Upper lobe of left lung (tissue), 6 donors: ENCODE measurements around the gene AVEN. TPM values are rescaled to one million over a fixed set of nuclear protein-coding genes. Genes with fewer than 3 reads are reported as not detected.

Experiments
- ATAC-seq, 2 donors: fragments of 200-7000 bp; cut with Tn5 transposase; one replicate each; pipeline ENCODE4 v1.9.1; 2022; ENCODE audit warnings: mild to moderate bottlenecking in 2 of 2, moderate library complexity in 2 of 2; ENCODE audit not compliant: low FRiP score in 2 of 2
- DNase-seq, 2 donors: peaks; one replicate each; pipeline ENCODE4 v3.0.0-alpha.2; 2019 to 2020
- H3K27ac ChIP-seq, 4 donors: fragments of 200-600 bp; sonication (generic); one replicate each; pipeline ENCODE4 v1.5.1; 2016 to 2019
- H3K27me3 ChIP-seq, 4 donors: fragments of 200-600 bp; sonication (generic); one replicate each; pipeline ENCODE4 v1.5.1; 2017 to 2019
- H3K36me3 ChIP-seq, 4 donors: fragments of 200-600 bp; sonication (generic); one replicate each; pipeline ENCODE4 v1.5.1; 2016 to 2019
- H3K4me1 ChIP-seq, 4 donors: fragments of 200-600 bp; sonication (generic); one replicate each; pipeline ENCODE4 v1.5.1; 2018 to 2019
- H3K4me3 ChIP-seq, 4 donors: fragments of 200-600 bp; sonication (generic); one replicate each; pipeline ENCODE4 v1.5.1; 2017 to 2019; ENCODE audit warnings: mild to moderate bottlenecking in 2 of 4, moderate library complexity in 1 of 4
- H3K9me3 ChIP-seq, 4 donors: fragments of 200-600 bp; sonication (generic); one replicate each; pipeline ENCODE4 v1.5.1; 2018 to 2019
- CTCF ChIP-seq, 6 experiments: fragments of 450-650 bp in 4 of 6; fragments of 200-600 bp in 2 of 6; sonication (generic) in 2 of 6; IDR thresholded peaks; one replicate each; pipeline ENCODE4 v1.5.1; 2016 to 2019; ENCODE audit warnings: antibody characterized with exemption in 6 of 6
- EP300 ChIP-seq, 4 donors: sonication (generic); formaldehyde crosslinking; IDR thresholded peaks; one replicate each; pipeline ENCODE4 v1.5.1; 2017; ENCODE audit warnings: antibody characterized with exemption in 4 of 4, control low read depth in 2 of 4
- POLR2A ChIP-seq, 4 donors: fragments of 450-650 bp; IDR thresholded peaks; one replicate each; pipeline ENCODE4 v1.5.1; 2016 to 2017; ENCODE audit warnings: antibody characterized with exemption in 4 of 4, mild to moderate bottlenecking in 2 of 4
- POLR2AphosphoS5 ChIP-seq, 2 donors: sonication (generic); formaldehyde crosslinking; IDR thresholded peaks; one replicate each; pipeline ENCODE4 v1.5.1; 2017; ENCODE audit warnings: antibody characterized with exemption in 2 of 2
- WGBS, 2 donors: methylation state at CpG; one replicate each; pipeline ENCODE4 v1.1.5; 2017 to 2018; 5-methylcytosine and 5-hydroxymethylcytosine counted together
- total RNA-seq, 6 donors: library from RNA; depleted of rRNA in 4 of 6; stranded (reverse); fragments of >200 nt in 4 of 6; gene quantifications; one replicate each; pipeline versions ENCODE4 v1.1.0 to v1.2.1, GENCODE V29; 2016 to 2021
- donor health status: DM: no; HTN: no; CAD: no; lungs with moderate emphysema.
- donor health status: DM: no; HTN: yes; CAD: no; lungs with severe emphysema.

Gene AVEN
- total RNA-seq, 6 donors from 2014 or later: 6.9 to 38.8 (median 9.9) TPM

- H3K36me3 ChIP-seq: no peaks in the 10 kb centered on the region
- H3K27me3 ChIP-seq: no peaks in the 10 kb centered on the region
- no peak overlapping the region for H3K27ac ChIP-seq
- ATAC-seq: no peak
- no peak overlapping the region for H3K4me3 ChIP-seq
- H3K4me1 ChIP-seq: no peaks in the 10 kb centered on the region
- no peaks in the 10 kb centered on the region for H3K9me3 ChIP-seq
- no peak for DNase-seq
- 93% methylated on average over 4 of the region's 4 CpGs for WGBS, 2 donors
- no peak for TF ChIP-seq POLR2A (IDR thresholded peaks at IDR 0.05)
- TF ChIP-seq CTCF (IDR thresholded peaks at IDR 0.05): no peak
- no peak for TF ChIP-seq POLR2AphosphoS5 (IDR thresholded peaks at IDR 0.05)
- TF ChIP-seq EP300 (IDR thresholded peaks at IDR 0.05): no peak
These were observed 37.8 kb upstream of the AVEN start for GRCh38 chr15:34076785-34077184.

GRCh38 chr15:34070003-34070402, 31.0 kb upstream of the AVEN start:
- TF ChIP-seq POLR2AphosphoS5 (IDR thresholded peaks at IDR 0.05) (no peak), CTCF (IDR thresholded peaks at IDR 0.05) (no peak), POLR2A (IDR thresholded peaks at IDR 0.05) (no peak), EP300 (IDR thresholded peaks at IDR 0.05) (no peak)
- DNase-seq: no peak
- no peaks in the 10 kb centered on the region for H3K36me3 ChIP-seq
- H3K27me3 ChIP-seq: no peaks in the 10 kb centered on the region
- H3K4me1 ChIP-seq: no peaks in the 10 kb centered on the region
- H3K9me3 ChIP-seq: no peaks in the 10 kb centered on the region
- no peak overlapping the region for H3K27ac ChIP-seq
- WGBS, 2 donors: 81 to 84% methylated on average over 6 of the region's 6 CpGs
- ATAC-seq: no peak
- no peak overlapping the region for H3K4me3 ChIP-seq

- WGBS, 2 donors: 84 to 87% methylated on average over 7 to 8 of the region's 8 CpGs
These were observed 26.9 kb upstream of the AVEN start for GRCh38 chr15:34065941-34066340.

GRCh38 chr15:34065261-34065660, 26.3 kb upstream of the AVEN start:
- H3K4me1 ChIP-seq: peaks cover 0 to 7% (median 3%) of the 10 kb centered on the region in 4 donors
- no peaks in the 10 kb centered on the region for H3K9me3 ChIP-seq
- TF ChIP-seq CTCF (IDR thresholded peaks at IDR 0.05) (no peak), POLR2A (IDR thresholded peaks at IDR 0.05) (no peak), POLR2AphosphoS5 (IDR thresholded peaks at IDR 0.05) (no peak), EP300 (IDR thresholded peaks at IDR 0.05) (no peak)
- no peaks in the 10 kb centered on the region for H3K27me3 ChIP-seq
- WGBS, 2 donors: 89 to 90% methylated on average over 3 of the region's 3 CpGs
- DNase-seq (no peak), ATAC-seq (no peak)
- no peak overlapping the region for H3K27ac ChIP-seq
- H3K4me3 ChIP-seq: no peak overlapping the region
- no peaks in the 10 kb centered on the region for H3K36me3 ChIP-seq

More at GRCh38 chr15:34065941-34066340, 26.9 kb upstream of the AVEN start:
- Histone ChIP-seq H3K9me3 (no peaks in the 10 kb centered on the region), H3K27me3 (no peaks in the 10 kb centered on the region), H3K27ac (no peak overlapping the region), H3K4me1 (peaks cover 0 to 7% (median 3%) of the 10 kb centered on the region in 4 donors), H3K4me3 (no peak overlapping the region), H3K36me3 (no peaks in the 10 kb centered on the region)
- ATAC-seq (no peak), DNase-seq (no peak)
- TF ChIP-seq POLR2AphosphoS5 (IDR thresholded peaks at IDR 0.05): no peak
- TF ChIP-seq POLR2A (IDR thresholded peaks at IDR 0.05): no peak
- no peak for TF ChIP-seq CTCF (IDR thresholded peaks at IDR 0.05)
- TF ChIP-seq EP300 (IDR thresholded peaks at IDR 0.05): no peak

- no peak for TF ChIP-seq POLR2AphosphoS5 (IDR thresholded peaks at IDR 0.05)
- TF ChIP-seq CTCF (IDR thresholded peaks at IDR 0.05): no peak
- no peak for TF ChIP-seq POLR2A (IDR thresholded peaks at IDR 0.05)
- no peak for TF ChIP-seq EP300 (IDR thresholded peaks at IDR 0.05)
- Histone ChIP-seq H3K27ac (no peak overlapping the region), H3K27me3 (no peaks in the 10 kb centered on the region), H3K36me3 (no peaks in the 10 kb centered on the region), H3K4me1 (peaks cover 0 to 7% (median 3%) of the 10 kb centered on the region in 4 donors), H3K4me3 (no peak overlapping the region), H3K9me3 (no peaks in the 10 kb centered on the region)
- no peak for ATAC-seq
- WGBS, 2 donors: 0% methylated on average over 1 of the region's 1 CpG
- DNase-seq: no peak
These were observed 25.4 kb upstream of the AVEN start for GRCh38 chr15:34064438-34064837.
